ENCODE results near the gene IRX2.

Gene IRX2

GRCh38 chr5:2751592-2752021 is at the start of gene IRX2:
IRX2 (minus strand) TSS chr5:2751677; CDS start chr5:2751413, 264 bp downstream.
- no peak for DNase-seq (ENCODE audit: low read depth in 3 of 3)

GRCh38 chr5:2800035-2800434 is 48.6 kb upstream of the IRX2 start:
- no peak for DNase-seq (ENCODE audit: low read depth in 3 of 3)

DNA sequence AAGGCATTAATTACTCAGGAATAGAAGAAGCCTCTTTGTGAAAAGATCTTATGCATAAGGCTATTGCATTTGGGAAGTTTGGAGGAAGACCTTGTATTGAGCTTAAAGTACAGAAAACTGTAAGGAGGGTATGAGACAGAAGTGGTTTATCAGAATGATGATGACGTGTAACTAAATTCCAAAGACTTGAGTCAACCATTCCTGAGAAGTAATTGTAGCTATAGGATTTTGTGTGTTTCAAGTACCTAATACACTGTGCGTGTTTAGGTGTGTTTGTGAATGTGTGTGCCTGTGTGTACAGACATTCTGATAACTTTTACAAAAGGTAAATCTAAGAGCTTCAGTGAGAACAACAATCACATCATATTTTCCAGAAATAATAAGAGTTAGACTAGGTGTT is 46.5 kb upstream of the IRX2 start:
- no peak for DNase-seq (ENCODE audit: low read depth in 3 of 3)

DNA sequence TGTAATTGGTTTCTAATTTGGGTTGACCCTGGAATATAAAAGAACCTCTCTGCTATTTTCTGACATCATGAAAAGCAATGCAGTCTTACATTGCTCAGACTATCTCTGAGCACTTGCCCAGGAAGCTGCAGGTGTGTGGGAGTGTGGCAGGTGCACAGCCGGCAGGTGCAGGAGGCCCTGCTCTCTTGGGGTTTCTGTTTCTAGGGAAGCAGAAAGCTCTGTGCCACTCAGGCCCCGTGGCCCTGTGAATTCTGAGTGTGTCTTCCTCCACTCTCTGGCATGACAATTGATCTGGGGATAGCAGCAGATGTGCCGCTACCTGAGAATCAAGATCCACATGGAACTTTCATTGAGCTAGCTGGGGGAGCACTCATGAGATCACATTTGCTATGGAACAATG is 45.7 kb upstream of the IRX2 start:
- DNase-seq (ENCODE audit: low read depth in 3 of 3) = no peak

GRCh38 chr5:2783223-2783622 is 31.7 kb upstream of the IRX2 start:
- DNase-seq (ENCODE audit: low read depth in 3 of 3) = no peak

- no peak for DNase-seq (ENCODE audit: low read depth in 3 of 3)
Observed at GRCh38 chr5:2782658-2783057, 31.2 kb upstream of the IRX2 start.

- no peak for DNase-seq (ENCODE audit: low read depth in 3 of 3)
Observed at GRCh38 chr5:2780421-2781171, 29.1 kb upstream of the IRX2 start.

DNA sequence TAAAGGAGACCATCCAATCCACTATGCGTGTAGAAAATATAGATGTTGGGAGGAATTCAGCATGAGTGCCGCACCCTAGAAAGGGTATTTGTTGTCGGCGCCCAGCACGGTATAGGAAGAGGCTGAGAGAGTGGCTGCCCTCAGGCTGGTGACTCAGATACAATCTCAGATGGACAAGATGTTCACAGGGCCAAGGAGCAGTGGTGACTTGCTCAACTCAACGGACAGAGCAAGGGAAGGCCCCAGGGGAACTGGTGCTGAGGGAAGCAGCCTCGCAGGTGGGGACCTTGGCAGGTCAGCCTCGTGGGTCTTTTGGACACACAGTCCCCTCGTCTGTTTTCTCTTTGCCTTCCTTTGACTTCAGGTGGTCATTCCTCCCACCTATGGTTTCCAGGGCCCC is 28.0 kb upstream of the IRX2 start:
- no peak for DNase-seq (ENCODE audit: low read depth in 3 of 3)

- no peak for DNase-seq (ENCODE audit: low read depth in 3 of 3)
Observed at GRCh38 chr5:2776337-2777302, 25.1 kb upstream of the IRX2 start.

DNA sequence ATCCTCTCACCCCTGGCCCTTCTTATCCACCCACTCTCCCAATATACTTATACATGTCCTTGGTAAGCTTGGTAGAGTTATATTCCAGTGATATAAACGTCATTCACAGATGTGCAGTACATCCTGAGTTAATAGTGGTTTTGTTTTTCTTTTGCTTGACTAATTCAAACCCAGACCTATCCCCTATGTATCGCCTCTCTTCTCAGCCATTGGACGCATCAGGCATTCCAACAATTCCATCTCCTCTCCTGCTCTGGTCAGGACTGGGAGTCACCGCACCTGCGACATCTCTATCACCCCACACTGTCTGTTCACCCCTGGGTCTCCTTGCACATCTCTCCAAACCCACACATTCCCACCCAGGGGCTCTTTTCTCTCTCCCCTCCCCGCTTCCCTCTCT is 21.9 kb upstream of the IRX2 start:
- DNase-seq (ENCODE audit: low read depth in 3 of 3) = no peak

- no peak for DNase-seq (ENCODE audit: low read depth in 3 of 3)
Observed at GRCh38 chr5:2767089-2767488, 15.6 kb upstream of the IRX2 start.

- no peak for DNase-seq (ENCODE audit: low read depth in 3 of 3)
Observed at GRCh38 chr5:2764581-2764980, 13.1 kb upstream of the IRX2 start.

GRCh38 chr5:2763533-2763794 is 12.0 kb upstream of the IRX2 start:
- no peak for DNase-seq (ENCODE audit: low read depth in 3 of 3)

DNA sequence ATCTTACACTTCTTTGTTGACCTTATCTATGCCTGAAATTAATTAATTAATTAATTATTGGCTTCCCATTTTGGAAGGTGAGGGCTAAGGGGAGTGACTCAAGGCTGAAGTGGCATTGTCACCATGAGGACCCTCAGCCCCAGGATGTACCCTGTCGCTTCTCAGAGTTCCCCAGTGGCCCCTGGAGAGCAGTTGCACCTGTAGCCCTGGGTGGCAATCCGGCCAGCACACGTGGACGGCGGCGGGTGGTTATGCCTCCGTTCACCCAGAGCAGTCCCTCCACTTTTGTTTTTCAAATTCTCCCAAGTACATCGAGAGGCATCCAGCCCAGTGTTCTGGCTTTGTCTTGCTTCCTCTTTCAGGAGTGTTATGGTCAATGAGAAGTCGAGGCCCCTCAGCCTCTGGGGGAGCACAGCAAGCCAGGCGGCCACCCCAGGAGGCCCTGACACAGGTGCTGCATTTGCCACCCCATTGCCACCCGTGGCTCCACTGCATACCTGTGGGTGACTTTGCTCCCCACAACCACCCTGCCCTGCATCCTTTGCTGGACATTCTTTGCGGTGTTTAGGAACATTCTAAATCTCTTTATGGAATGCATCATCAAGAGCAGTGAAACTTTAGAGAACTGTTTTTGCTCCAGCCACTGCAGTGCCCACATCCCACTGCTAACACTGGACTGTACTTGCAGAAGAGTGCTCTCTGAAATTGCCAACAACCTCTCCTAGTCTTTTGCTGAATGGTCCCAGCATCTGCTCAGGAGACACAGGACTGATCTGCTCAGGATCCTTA is 11.5 kb upstream of the IRX2 start:
- no peak for DNase-seq (ENCODE audit: low read depth in 3 of 3)

GRCh38 chr5:2761921-2762488 is 10.5 kb upstream of the IRX2 start:
- no peak for DNase-seq (ENCODE audit: low read depth in 3 of 3)

DNA sequence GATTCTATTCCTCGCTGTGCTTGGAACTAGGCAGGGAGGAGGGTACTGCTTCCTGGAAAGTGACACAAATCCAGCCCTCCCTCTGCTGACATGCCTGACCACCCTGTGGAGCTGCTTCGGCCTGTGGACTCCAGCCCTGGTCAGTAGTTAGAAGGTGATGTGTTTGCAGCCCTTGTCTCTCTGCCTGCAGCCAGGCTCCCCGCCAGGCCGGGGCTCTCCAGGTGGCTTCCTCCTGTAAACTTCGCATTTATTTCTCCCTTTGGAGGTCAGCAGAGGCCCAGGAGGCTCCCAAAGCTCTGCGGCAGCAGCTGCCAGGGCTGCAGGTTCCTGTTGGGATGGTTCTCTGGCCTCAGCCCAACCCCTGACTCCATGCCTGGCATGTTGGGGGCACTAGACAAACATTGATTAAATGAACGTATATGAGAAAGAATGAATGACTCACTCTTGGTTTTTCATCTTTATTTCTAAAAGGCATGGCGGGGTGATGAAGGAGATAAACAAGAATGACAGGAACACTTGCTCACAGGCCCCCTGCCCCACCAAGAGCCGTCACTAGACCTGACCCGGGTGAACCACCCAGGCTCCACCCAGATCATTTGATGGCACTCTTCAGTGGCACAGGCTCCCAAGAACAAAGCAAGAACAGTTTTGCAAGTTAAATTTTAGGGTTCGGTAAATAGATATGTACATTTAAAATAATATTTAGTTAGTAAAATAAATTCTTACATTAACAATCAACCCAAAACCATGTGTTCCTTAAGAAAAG is 8.4 kb upstream of the IRX2 start:
- no peak for DNase-seq (ENCODE audit: low read depth in 3 of 3)

DNA sequence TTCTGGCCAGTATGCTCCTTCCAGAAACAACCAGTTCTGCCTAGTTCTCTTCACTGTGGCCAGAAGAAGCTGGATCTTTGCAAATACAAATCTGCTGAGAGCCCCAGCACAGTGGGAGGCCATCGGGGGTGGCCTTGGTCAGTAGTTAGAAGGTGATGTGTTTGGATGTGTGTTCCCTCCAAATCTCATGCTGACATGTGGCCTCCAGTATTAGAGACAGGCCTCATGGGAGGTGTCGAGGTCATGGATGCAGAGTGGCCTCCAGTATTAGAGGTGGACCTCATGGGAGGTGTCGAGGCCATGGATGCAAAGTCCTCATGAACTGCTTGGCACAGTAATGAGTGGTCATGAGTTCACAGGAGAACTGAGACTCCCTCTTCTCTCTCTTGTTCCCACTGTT is 7.6 kb upstream of the IRX2 start:
- DNase-seq (ENCODE audit: low read depth in 3 of 3) = no peak

GRCh38 chr5:2758632-2759031 is 7.2 kb upstream of the IRX2 start:
- DNase-seq (ENCODE audit: low read depth in 3 of 3) = no peak

GRCh38 chr5:2757563-2758351 is 6.3 kb upstream of the IRX2 start:
- DNase-seq (ENCODE audit: low read depth in 3 of 3) = no peak

Data from stimulated activated CD4-positive, alpha-beta T cell treated with anti-CD3 and anti-CD28 coated beads, TNF-alpha, amount 100 ng/mL, for 48 hours (primary cell).